ENCODE results near the gene TRO. TPM values are rescaled to one million over a fixed set of nuclear protein-coding genes. Genes with fewer than 3 reads are reported as not detected.

TRO gene
- total RNA-seq, 1 experiment from 2014 or later = not detected

DNA sequence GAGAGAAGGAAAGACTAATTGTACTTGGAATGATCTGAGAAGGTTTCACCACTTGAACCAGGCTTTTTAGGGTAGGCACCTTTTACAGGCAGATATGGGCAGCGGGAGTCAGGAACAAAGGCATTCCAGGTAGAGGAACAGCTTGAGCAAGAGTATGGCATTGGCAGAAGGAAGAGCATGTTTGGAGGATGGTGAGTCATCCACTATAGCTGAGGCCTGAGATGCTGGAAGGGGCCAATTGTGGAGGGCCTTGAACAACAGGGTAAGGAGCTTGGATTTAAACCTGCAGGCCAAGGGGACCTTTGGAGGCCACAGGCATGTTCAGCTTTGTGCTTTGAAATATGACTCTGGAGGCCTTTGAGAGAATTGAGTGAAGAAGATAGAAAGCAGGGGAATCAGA lies 41.1 kb downstream of the TRO start:
- ChIA-PET POLR2A (no interaction called here), CTCF (no interaction called here)
- Mint-ChIP-seq H3K27me3 (ENCODE audit: insufficient read depth, unreplicated experiment) (peaks cover 43% of the 10 kb centered on the region), H3K4me1 (ENCODE audit: insufficient read depth, unreplicated experiment) (no peaks in the 10 kb centered on the region), H3K9me3 (ENCODE audit: unreplicated experiment) (no peaks in the 10 kb centered on the region), H3K27ac (ENCODE audit: low read depth, unreplicated experiment) (no peak overlapping the region), H3K4me3 (ENCODE audit: unreplicated experiment) (no peak overlapping the region), H3K36me3 (ENCODE audit: insufficient read depth, unreplicated experiment) (no peaks in the 10 kb centered on the region)
- intact Hi-C loops (cut with micrococcal nuclease) = no loop called here
- peak; percentile 12 for DNase-seq (ENCODE audit: unreplicated experiment)
- TF ChIP-seq, protein P1, sequence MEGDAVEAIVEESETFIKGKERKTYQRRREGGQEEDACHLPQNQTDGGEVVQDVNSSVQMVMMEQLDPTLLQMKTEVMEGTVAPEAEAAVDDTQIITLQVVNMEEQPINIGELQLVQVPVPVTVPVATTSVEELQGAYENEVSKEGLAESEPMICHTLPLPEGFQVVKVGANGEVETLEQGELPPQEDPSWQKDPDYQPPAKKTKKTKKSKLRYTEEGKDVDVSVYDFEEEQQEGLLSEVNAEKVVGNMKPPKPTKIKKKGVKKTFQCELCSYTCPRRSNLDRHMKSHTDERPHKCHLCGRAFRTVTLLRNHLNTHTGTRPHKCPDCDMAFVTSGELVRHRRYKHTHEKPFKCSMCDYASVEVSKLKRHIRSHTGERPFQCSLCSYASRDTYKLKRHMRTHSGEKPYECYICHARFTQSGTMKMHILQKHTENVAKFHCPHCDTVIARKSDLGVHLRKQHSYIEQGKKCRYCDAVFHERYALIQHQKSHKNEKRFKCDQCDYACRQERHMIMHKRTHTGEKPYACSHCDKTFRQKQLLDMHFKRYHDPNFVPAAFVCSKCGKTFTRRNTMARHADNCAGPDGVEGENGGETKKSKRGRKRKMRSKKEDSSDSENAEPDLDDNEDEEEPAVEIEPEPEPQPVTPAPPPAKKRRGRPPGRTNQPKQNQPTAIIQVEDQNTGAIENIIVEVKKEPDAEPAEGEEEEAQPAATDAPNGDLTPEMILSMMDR (IDR thresholded peaks at IDR 0.05; ENCODE audit: unreplicated experiment) = no peak
- no TSS peak for BruUV-seq (replicated peaks)

DNA sequence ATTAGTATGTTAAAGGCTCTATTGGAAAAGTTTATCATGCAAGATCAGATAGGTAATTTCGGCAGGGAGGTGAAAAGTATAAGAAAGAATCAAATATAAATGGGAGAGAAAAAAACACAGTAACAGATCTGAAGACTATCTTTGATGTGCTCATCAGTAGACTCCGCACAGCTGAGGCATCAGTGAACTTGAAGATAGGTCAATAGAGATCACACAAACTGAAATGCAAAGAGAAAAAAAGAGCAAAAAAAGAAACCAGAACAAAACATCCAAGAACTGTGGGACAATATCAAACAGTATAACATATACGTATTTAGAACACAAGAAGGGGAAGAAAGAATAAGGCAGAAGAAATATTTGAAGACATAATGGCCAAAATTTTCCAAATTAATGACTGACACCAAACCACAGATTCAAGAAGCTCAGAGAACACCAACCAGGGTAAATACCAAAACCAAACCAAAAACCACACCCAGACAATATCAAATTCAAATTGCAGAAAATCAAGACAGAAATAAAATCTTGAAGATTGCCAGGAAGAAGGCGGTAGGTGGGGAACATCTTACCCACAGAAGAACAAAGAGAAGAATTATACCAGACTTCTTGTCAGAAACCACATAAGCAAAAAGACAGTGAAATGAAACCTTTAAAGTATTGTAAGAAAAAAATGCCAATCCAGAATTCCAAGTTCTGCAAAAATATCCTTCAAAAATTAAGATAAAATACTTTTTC lies 44.3 kb downstream of the TRO start:
- H3K9me3 Mint-ChIP-seq (ENCODE audit: unreplicated experiment) = peaks cover 8% of the 10 kb centered on the region
- no TSS peak for BruUV-seq (replicated peaks)
- POLR2A ChIA-PET = no interaction called here
- H3K36me3 Mint-ChIP-seq (ENCODE audit: insufficient read depth, unreplicated experiment) = no peaks in the 10 kb centered on the region
- intact Hi-C loops (cut with micrococcal nuclease) = no loop called here
- no peaks in the 10 kb centered on the region for H3K4me1 Mint-ChIP-seq (ENCODE audit: insufficient read depth, unreplicated experiment)
- H3K27me3 Mint-ChIP-seq (ENCODE audit: insufficient read depth, unreplicated experiment) = peaks cover 43% of the 10 kb centered on the region
- H3K27ac Mint-ChIP-seq (ENCODE audit: low read depth, unreplicated experiment) = no peak overlapping the region
- no peak for DNase-seq (ENCODE audit: unreplicated experiment)
- CTCF ChIA-PET = interaction anchor here (0.7 kb wide), 1 partner anchor 1975 kb away, joined by 3 read pairs; no protein-coding TSS in a partner anchor
- TF ChIP-seq, protein P1 (IDR thresholded peaks at IDR 0.05; ENCODE audit: unreplicated experiment) = no peak
- no peak overlapping the region for H3K4me3 Mint-ChIP-seq (ENCODE audit: unreplicated experiment)

DNA sequence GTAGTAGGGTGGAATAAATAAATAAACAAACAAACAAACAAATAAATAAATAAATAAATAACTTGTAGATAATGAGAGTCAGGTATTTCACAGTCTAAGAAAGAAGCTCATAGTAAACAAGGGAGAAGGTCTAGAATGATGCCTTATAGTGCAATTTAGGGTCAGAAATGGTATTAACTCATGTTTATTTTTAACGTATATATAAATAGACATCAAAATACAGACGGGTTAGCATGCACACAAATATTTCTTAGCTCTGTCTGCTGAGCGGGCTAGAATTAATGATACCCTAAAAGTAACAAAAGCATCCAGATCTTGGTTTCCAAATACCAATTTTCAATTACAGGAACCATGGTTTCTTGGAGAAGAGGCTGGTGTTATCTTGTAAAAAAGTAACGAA lies 56.8 kb downstream of the TRO start:
- intact Hi-C loops (cut with micrococcal nuclease) = no loop called here

DNA sequence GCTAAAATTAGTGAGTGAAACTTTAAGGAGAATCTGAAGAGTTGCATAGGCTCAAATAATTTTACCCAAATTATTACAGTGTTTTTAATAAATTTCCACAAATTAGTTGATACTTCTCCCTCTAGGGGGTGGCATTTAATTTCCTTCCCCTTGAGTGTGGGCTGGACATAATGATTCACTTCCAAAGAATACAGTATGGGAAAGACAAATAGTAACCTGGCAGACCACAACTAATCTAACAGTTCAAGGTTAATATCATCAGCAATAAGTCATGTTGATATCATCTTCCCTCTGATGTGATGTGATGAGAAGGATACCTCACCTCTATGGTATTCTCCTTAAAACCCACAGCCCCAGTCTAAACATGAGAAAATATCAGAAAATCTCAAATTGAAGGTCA lies 57.8 kb downstream of the TRO start:
- no peak for DNase-seq (ENCODE audit: unreplicated experiment)
- Mint-ChIP-seq H3K27me3 (ENCODE audit: insufficient read depth, unreplicated experiment) (peaks cover 51% of the 10 kb centered on the region), H3K36me3 (ENCODE audit: insufficient read depth, unreplicated experiment) (no peaks in the 10 kb centered on the region), H3K4me1 (ENCODE audit: insufficient read depth, unreplicated experiment) (no peaks in the 10 kb centered on the region), H3K27ac (ENCODE audit: low read depth, unreplicated experiment) (no peak overlapping the region), H3K4me3 (ENCODE audit: unreplicated experiment) (no peak overlapping the region), H3K9me3 (ENCODE audit: unreplicated experiment) (no peaks in the 10 kb centered on the region)
- TF ChIP-seq, protein P1 (IDR thresholded peaks at IDR 0.05; ENCODE audit: unreplicated experiment) = no peak
- ChIA-PET POLR2A (no interaction called here), CTCF (no interaction called here)
- intact Hi-C loops (cut with micrococcal nuclease) = no loop called here
- BruUV-seq (replicated peaks) = no TSS peak

More for the DNA sequence above, 56.8 kb downstream of the TRO start:
- Mint-ChIP-seq H3K9me3 (ENCODE audit: unreplicated experiment) (no peaks in the 10 kb centered on the region), H3K4me3 (ENCODE audit: unreplicated experiment) (no peak overlapping the region), H3K36me3 (ENCODE audit: insufficient read depth, unreplicated experiment) (no peaks in the 10 kb centered on the region), H3K27ac (ENCODE audit: low read depth, unreplicated experiment) (no peak overlapping the region), H3K27me3 (ENCODE audit: insufficient read depth, unreplicated experiment) (peaks cover 48% of the 10 kb centered on the region), H3K4me1 (ENCODE audit: insufficient read depth, unreplicated experiment) (no peaks in the 10 kb centered on the region)
- ChIA-PET POLR2A (no interaction called here), CTCF (no interaction called here)
- TF ChIP-seq, protein P1 (IDR thresholded peaks at IDR 0.05; ENCODE audit: unreplicated experiment) = no peak
- BruUV-seq (replicated peaks) = no TSS peak
- DNase-seq (ENCODE audit: unreplicated experiment) = no peak
